Heart right ventricle (tissue), 16 donors: Measurements from ENCODE around the gene GATA6. TPM values are rescaled to one million over a fixed set of nuclear protein-coding genes. Genes with fewer than 3 reads are reported as not detected.

Source experiments
- ATAC-seq, 8 donors: fragments of 200-7000 bp; cut with Tn5 transposase; one replicate each; pipeline ENCODE4 v1.9.1; 2020; ENCODE audit warnings: mild to moderate bottlenecking in 8 of 8, moderate library complexity in 8 of 8, moderate number of reproducible peaks in 1 of 8
- DNase-seq, 2 donors: peaks; one replicate each; pipeline ENCODE4 v3.0.0-alpha.2; 2020
- H3K27ac ChIP-seq, 10 donors: fragments of 200-600 bp; sonication (generic) in 2 of 10; one replicate each; pipeline versions ENCODE4 v1.5.0 to v1.8.0; 2020 to 2022; ENCODE audit warnings: mild to moderate bottlenecking in 3 of 10
- H3K27me3 ChIP-seq, 7 donors: fragments of 200-600 bp; one replicate each; pipeline ENCODE4 v1.8.0; 2021 to 2022; ENCODE audit warnings: mild to moderate bottlenecking in 2 of 7
- H3K36me3 ChIP-seq, 9 donors: fragments of 200-600 bp; sonication (generic) in 1 of 9; one replicate each; pipeline versions ENCODE4 v1.5.0 to v1.8.0; 2020 to 2022; ENCODE audit warnings: mild to moderate bottlenecking in 2 of 9
- H3K4me1 ChIP-seq, 9 donors: fragments of 200-600 bp; sonication (generic) in 1 of 9; one replicate each; pipeline versions ENCODE4 v1.5.0 to v1.8.0; 2020 to 2022; ENCODE audit warnings: mild to moderate bottlenecking in 4 of 9
- H3K4me3 ChIP-seq, 10 donors: fragments of 200-600 bp; sonication (generic) in 2 of 10; one replicate each; pipeline versions ENCODE4 v1.5.0 to v1.8.0; 2020 to 2022; ENCODE audit warnings: mild to moderate bottlenecking in 7 of 10, moderate library complexity in 2 of 10
- H3K9me3 ChIP-seq, 11 donors: fragments of 200-600 bp in 10 of 11; sonication (generic) in 2 of 11; one replicate each; pipeline versions ENCODE4 v1.5.0 to v1.8.0; 2013 to 2022; ENCODE audit warnings: mild to moderate bottlenecking in 2 of 11, control low read depth in 1 of 11, moderate library complexity in 1 of 11
- CTCF ChIP-seq, 9 donors: fragments of 200-600 bp; sonication (generic) in 2 of 9; IDR thresholded peaks; one replicate each; pipeline versions ENCODE4 v1.5.0 to v1.8.0; 2021 to 2022; ENCODE audit warnings: antibody characterized with exemption in 9 of 9, mild to moderate bottlenecking in 5 of 9, moderate library complexity in 1 of 9
- WGBS, 2 donors: extraction: QIAGEN DNeasy Blood & Tissue Kit; methylation state at CpG; one replicate each; pipeline ENCODE4 v1.1.7; 2013; ENCODE audit warnings: inconsistent platforms in 1 of 2; 5-methylcytosine and 5-hydroxymethylcytosine counted together
- intact Hi-C, 10 donors: fragments of 100-400 bp; cut with DNase I; formaldehyde crosslinking; loops; one replicate each; pipeline versions ENCODE4 v1.11.1 to v1.14.2; 2022
- polyA plus RNA-seq, 2 donors: library from polyadenylated mRNA; stranded (reverse); fragments of 200-250 nt; gene quantifications; one replicate each; pipeline ENCODE4 v1.2.3, GENCODE V29; 2013
- total RNA-seq, 10 donors: library from RNA; stranded (reverse); fragmentation: NEBNext Ultra II Directional in 3 of 10; extraction: Animal tissue kit (Norgen Biotek cat#: 25700) in 3 of 10; gene quantifications; one replicate each; pipeline versions ENCODE4 v1.2.1 to v1.2.4, GENCODE V29; 2021 to 2023
- donor health status: Arrhythmogenic right ventricular cardiomyopathy.
- donor health status: ischemic (EF 13 %, LVEDD 7.1; RV severe dilation, severe dysfunction).
- donor health status: healthy with polysubstance abuse.
- donor health status: DM: no; HTN: yes; CAD: no.
- donor health status: DM: no; HTN: no; CAD: no.
- donor health status: ischemic (EF 25% LVEDD 6.9; RV normal size, moderate dysfunction).
- donor health status: ischemic (EF 25% LVEDD 5.7; RV mildly dilated, moderate dysfunction).
- donor health status: healthy.
- donor health status: DM: yes; HTN: yes; CAD: no.
- donor health status: Ischemic cardiomyopathy.
- donor health status: ischemic (EF 35%, LVEDD 5.7; RV mildly dilated, moderate dysfunction).
- donor health status: nonischemic (EF 11% LVEDD 7.7; RV severe dilation, severe dysfunction).
- donor health status: DM: yes; HTN: yes; CAD: no.
- donor health status: PGD.
- donor health status: ischemic (EF 29% LVEDD 5.4; RV normal size, mild dysfunction).
- donor health status: nonischemic (EF 23%, LVEDD 6.1; RV moderate dilation, normal function).

Gene GATA6
- total and polyA plus RNA-seq, 12 donors, result 36.7 to 99.5 (median 69.0) TPM

- Histone ChIP-seq H3K4me1 (no peaks in the 10 kb centered on the region), H3K36me3 (no peaks in the 10 kb centered on the region), H3K27me3 (no peaks in the 10 kb centered on the region), H3K9me3 (no peaks in the 10 kb centered on the region), H3K4me3 (no peak overlapping the region), H3K27ac (no peak overlapping the region)
- TF ChIP-seq CTCF (IDR thresholded peaks at IDR 0.05), result no peak
- no peak for ATAC-seq
- no peak for DNase-seq
- 86 to 92% methylated on average over 2 of the region's 2 CpGs for WGBS, 2 donors
- intact Hi-C loops, result no loop called here
Measured at GRCh38 chr18:22132258-22132657, 37.1 kb upstream of the GATA6 start.

GRCh38 chr18:22132763-22133162 lies 36.6 kb upstream of the GATA6 start:
- no peak overlapping the region for H3K27ac ChIP-seq
- H3K4me1 ChIP-seq, result no peaks in the 10 kb centered on the region
- WGBS, 2 donors, result 93 to 96% methylated on average over 2 of the region's 2 CpGs
- no peak for DNase-seq
- no peak for ATAC-seq
- no peaks in the 10 kb centered on the region for H3K9me3 ChIP-seq
- H3K27me3 ChIP-seq, result no peaks in the 10 kb centered on the region
- TF ChIP-seq CTCF (IDR thresholded peaks at IDR 0.05), result no peak
- H3K36me3 ChIP-seq, result no peaks in the 10 kb centered on the region
- H3K4me3 ChIP-seq, result no peak overlapping the region
- intact Hi-C loops, result no loop called here

- Histone ChIP-seq H3K4me1 (no peaks in the 10 kb centered on the region), H3K27ac (no peak overlapping the region), H3K9me3 (peaks cover 0 to 4% (median 0%) of the 10 kb centered on the region in 11 donors), H3K27me3 (no peaks in the 10 kb centered on the region), H3K4me3 (no peak overlapping the region), H3K36me3 (no peaks in the 10 kb centered on the region)
- ATAC-seq (no peak), DNase-seq (no peak)
- intact Hi-C loops, result no loop called here
- 64 to 75% methylated on average over 4 of the region's 4 CpGs for WGBS, 2 donors
- no peak for TF ChIP-seq CTCF (IDR thresholded peaks at IDR 0.05)
Measured at GRCh38 chr18:22136395-22136794, 33.0 kb upstream of the GATA6 start.

- ATAC-seq (no peak), DNase-seq (no peak)
- intact Hi-C loops, result loop anchor here in 1 of 10 donors (10.0 kb wide), 1 partner anchor 136 kb away; no protein-coding TSS in a partner anchor
- Histone ChIP-seq H3K27me3 (no peaks in the 10 kb centered on the region), H3K27ac (no peak overlapping the region), H3K36me3 (no peaks in the 10 kb centered on the region), H3K9me3 (peaks cover 0 to 4% (median 0%) of the 10 kb centered on the region in 11 donors), H3K4me3 (no peak overlapping the region), H3K4me1 (no peaks in the 10 kb centered on the region)
- no peak for TF ChIP-seq CTCF (IDR thresholded peaks at IDR 0.05)
- WGBS, 2 donors, result 73 to 82% methylated on average over 4 of the region's 4 CpGs
Measured at GRCh38 chr18:22141211-22141610, 28.2 kb upstream of the GATA6 start.
